HG03571 (cell line): ENCODE measurements around the gene TNFSF12.

ENCODE experiments used
- ATAC-seq: cut with Tn5 transposase; IDR thresholded peaks from one replicate; pipeline ENCODE4 v1.9.1; 2021; ENCODE audit not compliant: unreplicated experiment

TNFSF12 gene, protein sequence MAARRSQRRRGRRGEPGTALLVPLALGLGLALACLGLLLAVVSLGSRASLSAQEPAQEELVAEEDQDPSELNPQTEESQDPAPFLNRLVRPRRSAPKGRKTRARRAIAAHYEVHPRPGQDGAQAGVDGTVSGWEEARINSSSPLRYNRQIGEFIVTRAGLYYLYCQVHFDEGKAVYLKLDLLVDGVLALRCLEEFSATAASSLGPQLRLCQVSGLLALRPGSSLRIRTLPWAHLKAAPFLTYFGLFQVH

DNA sequence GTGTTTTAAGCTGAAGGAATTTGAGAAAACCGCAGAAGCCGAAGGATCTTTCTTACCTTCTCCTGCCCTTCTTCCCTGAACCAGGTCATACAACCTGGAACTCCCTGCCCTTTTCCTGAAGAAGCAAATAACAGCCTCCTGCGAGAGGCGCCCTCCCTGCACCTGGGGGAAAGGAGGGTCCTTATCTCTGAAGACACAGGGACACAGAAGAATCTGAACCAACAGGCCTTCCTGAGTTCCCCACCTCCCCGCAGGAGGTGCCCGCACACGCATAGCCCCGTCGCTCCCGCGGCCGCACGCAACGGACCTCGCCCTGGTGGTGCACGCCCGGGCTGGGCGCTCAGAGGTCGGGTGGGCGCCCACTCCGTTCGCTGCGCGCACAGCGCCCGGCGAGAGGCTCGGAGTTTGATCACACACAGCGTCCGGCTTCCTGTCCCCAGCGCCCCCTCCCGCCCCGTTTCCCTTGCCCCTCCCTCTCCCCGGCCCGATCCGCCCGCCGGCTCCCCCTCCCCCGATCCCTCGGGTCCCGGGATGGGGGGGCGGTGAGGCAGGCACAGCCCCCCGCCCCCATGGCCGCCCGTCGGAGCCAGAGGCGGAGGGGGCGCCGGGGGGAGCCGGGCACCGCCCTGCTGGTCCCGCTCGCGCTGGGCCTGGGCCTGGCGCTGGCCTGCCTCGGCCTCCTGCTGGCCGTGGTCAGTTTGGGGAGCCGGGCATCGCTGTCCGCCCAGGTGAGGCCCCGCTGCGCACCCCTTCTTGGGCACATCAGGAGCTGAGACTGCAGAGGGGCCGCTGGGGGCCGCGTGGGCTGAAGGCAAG lies at the start of gene TNFSF12:
Gene TNFSF12, plus strand, starts transcription at position 474 of the 816 bp plus-strand sequence. Its CDS starts 96 bp downstream, at position 570.
- ATAC-seq: no peak

GRCh38 chr17:7499161-7499560 lies 49.7 kb upstream of the TNFSF12 start:
- no peak for ATAC-seq

- no peak for ATAC-seq
These were observed 47.1 kb upstream of the TNFSF12 start for GRCh38 chr17:7501729-7502128.

DNA sequence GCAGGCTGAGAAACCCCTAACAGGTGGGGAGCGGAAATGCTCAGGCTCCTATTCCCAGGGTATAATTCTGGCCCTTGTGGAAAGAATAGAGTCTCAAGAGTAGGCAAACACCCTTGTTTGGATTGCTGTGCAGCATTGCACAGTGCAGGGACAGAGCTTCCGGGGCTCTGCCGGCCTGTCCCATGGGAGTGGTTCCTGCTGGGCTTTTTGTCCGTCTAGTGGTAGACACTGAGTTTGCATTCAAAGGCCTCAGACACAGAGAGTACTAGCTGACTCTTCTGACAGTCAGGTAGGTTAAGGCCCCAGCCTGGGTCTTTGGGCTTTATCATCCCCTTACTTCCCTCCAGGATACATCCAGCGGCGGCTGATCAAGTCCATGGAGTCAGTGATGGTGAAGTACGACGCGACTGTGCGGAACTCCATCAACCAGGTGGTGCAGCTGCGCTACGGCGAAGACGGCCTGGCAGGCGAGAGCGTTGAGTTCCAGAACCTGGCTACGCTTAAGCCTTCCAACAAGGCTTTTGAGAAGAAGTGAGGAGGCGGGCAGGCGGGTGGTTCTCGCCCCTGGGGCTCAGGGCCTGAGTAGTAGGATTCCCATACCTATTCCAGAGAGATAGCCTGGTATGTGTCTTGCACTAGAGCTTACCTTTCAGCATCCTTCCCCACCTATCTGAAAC lies 46.5 kb upstream of the TNFSF12 start:
- ATAC-seq: no peak

- no peak for ATAC-seq
These were observed 45.9 kb upstream of the TNFSF12 start for GRCh38 chr17:7502987-7503386.

- no peak for ATAC-seq
These were observed 45.3 kb upstream of the TNFSF12 start for GRCh38 chr17:7503521-7503920.

GRCh38 chr17:7508145-7508544 lies 40.7 kb upstream of the TNFSF12 start:
- ATAC-seq: no peak

GRCh38 chr17:7508846-7509245 lies 40.0 kb upstream of the TNFSF12 start:
- ATAC-seq: no peak

DNA sequence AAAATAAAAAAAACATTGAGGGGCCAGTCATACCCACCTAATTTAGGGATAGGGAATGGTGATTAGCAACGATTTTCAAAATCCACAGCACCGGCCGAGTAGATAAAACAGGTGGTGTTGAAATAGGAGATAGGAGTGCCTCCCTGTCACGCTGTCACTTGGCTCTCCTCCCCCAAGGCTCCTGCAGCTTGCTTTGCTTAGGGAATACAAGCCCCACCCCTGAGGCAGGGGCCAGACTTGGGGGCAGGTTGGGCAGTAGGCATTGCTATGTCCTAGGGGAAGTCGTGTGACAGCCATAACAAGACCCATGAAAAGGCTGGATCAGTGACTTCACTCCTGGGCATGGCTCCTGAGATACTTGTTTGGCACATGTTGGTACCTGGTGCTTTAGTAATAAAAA lies 38.9 kb upstream of the TNFSF12 start:
- ATAC-seq: no peak

- no peak for ATAC-seq
These were observed 37.8 kb upstream of the TNFSF12 start for GRCh38 chr17:7511108-7511507.

GRCh38 chr17:7512105-7512504 lies 36.8 kb upstream of the TNFSF12 start:
- ATAC-seq: no peak

- no peak for ATAC-seq
These were observed 35.9 kb upstream of the TNFSF12 start for GRCh38 chr17:7512824-7513540.

- ATAC-seq: no peak
These were observed 34.9 kb upstream of the TNFSF12 start for GRCh38 chr17:7513850-7514419.

GRCh38 chr17:7515911-7516610 lies 32.8 kb upstream of the TNFSF12 start:
- ATAC-seq: no peak

- ATAC-seq: no peak
These were observed 25.8 kb upstream of the TNFSF12 start for GRCh38 chr17:7523033-7523432.

GRCh38 chr17:7528842-7529241 lies 20.0 kb upstream of the TNFSF12 start:
- no peak for ATAC-seq

DNA sequence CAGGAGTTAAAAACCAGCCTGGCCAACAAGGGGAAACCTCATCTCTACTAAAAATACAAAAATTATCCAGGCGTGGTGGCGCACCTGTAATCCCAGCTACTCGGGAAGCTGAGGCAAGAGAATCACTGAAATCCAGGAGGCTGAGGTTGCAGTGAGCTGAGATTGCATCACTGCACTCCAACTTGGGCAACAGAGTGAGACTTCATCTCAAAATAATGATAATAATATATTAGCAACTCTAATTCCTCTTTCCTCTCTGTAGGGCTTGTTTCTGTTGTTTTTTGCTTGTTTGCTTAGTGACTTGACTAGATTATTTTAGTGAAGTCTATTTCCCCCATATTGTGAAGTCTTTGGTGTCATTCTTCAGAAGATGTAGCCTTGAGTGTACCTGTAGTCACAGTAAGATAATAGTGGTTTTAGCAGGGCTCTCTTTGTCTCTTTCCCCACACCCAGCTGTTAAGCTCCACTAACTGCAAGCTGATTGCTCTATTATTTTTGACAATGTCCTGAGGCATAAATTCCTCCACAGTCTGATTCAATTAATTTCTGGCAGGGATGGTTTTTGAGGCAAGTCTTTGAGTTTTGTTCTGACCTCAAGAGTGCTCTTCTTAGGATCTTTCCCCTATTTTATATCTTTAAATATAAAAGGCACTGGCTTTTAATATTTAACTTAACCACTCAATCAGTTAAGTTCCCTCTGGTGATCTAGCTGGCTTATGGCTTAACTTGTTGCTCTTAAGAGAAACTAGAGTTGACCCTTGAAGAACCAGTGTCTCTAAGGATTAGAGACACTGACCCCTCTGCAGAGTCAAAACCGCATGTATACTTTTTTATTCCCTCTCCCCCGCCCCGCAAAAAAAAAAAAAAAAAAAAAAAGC lies 18.6 kb upstream of the TNFSF12 start:
- ATAC-seq: no peak

- no peak for ATAC-seq
These were observed 10.8 kb upstream of the TNFSF12 start for GRCh38 chr17:7538050-7538449.

GRCh38 chr17:7538891-7539545 lies 9.8 kb upstream of the TNFSF12 start:
- no peak for ATAC-seq
